Measurements from ENCODE around the gene TGFBR1.
A peak's percentile ranks its signal among the peaks of the same experiment; 100 is the strongest.

Gene TGFBR1

DNA sequence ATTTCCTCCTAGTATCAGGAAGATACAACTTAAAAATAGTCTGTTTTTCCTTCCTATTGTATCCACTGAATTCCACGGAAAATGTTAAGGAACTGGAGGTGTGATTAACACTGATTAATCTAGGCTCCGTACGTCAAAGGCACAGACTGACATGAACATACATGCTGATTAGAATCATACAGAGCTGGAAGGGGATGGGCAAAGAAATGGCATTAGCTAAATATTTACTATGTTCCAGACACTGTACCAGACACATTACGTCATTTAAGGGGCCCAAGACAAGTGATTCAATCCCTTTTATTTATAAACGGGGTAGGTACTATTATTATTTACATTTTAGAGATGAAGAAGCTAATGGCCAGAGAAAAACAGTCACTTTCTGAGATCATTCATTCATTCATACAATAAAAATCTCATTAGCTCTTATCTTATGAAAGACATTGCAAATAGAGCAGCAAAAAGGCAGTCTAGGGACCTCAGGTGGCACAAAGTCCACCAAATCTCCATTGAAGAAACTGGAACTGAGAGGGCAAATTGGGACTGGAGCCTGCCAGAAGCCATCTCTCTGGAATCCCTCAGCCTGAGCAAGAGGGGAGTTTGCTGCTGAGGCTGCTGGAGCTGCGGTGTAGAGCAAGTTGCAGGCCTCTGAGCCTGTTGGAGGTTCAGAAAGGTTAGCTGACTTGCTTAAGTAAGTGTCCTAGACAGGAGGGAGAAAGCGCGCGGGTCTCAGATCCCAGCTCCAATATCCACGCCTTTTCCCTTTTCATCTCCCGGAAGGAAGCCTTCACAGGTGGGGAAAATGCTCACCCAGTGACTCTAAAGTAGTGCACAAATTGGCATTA lies 1.6 kb upstream of the TGFBR1 start:
- no peak for ATAC-seq (replicated peaks; ENCODE audit: extremely low read depth, poor library complexity, severe bottlenecking)
- Mint-ChIP-seq H3K4me3 (peak overlapping the region; percentile 82), H3K36me3 (ENCODE audit: insufficient read depth) (peaks cover 6% of the 10 kb centered on the region), H3K9me3 (peaks cover 6% of the 10 kb centered on the region), H3K27me3 (no peaks in the 10 kb centered on the region), H3K27ac (ENCODE audit: low read depth) (no peak overlapping the region), H3K4me1 (peaks cover 72% of the 10 kb centered on the region)
- DNase-seq (ENCODE audit: low spot score in 2 of 2) = no peak

DNA sequence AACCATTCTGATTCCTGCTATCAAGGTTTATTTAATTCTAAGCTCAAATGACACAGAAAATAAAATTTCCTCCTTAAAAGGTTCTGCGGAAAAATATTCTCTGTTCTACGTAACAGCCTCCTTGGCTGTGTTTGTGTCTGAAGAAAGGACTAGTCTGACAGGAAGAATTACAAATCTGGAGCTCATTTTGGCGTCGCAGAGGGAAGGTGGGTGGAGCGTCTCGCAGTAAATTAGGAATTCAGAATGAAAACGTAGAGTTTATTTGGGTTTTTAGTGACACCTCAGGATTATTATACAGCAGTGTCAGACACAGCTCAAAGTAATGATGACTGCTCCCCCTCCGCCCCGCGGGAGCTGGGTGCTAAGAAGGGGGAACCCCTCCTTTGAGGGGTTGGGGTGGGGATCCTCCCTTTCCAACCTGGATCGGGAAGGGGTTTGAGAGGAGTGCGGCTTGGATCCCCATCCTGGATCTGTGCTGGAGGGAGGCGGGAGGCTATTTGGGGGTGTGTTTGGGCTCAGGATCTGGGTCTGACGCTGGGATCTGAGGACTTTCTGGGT lies 933 bp upstream of the TGFBR1 start:
- Mint-ChIP-seq H3K36me3 (ENCODE audit: insufficient read depth) (peaks cover 6% of the 10 kb centered on the region), H3K4me3 (peak overlapping the region; percentile 82), H3K4me1 (peaks cover 72% of the 10 kb centered on the region), H3K27me3 (no peaks in the 10 kb centered on the region), H3K9me3 (peaks cover 6% of the 10 kb centered on the region), H3K27ac (ENCODE audit: low read depth) (peak overlapping the region; percentile 78)
- DNase-seq (ENCODE audit: low spot score in 2 of 2) (no peak), ATAC-seq (replicated peaks; ENCODE audit: extremely low read depth, poor library complexity, severe bottlenecking) (no peak)

DNA sequence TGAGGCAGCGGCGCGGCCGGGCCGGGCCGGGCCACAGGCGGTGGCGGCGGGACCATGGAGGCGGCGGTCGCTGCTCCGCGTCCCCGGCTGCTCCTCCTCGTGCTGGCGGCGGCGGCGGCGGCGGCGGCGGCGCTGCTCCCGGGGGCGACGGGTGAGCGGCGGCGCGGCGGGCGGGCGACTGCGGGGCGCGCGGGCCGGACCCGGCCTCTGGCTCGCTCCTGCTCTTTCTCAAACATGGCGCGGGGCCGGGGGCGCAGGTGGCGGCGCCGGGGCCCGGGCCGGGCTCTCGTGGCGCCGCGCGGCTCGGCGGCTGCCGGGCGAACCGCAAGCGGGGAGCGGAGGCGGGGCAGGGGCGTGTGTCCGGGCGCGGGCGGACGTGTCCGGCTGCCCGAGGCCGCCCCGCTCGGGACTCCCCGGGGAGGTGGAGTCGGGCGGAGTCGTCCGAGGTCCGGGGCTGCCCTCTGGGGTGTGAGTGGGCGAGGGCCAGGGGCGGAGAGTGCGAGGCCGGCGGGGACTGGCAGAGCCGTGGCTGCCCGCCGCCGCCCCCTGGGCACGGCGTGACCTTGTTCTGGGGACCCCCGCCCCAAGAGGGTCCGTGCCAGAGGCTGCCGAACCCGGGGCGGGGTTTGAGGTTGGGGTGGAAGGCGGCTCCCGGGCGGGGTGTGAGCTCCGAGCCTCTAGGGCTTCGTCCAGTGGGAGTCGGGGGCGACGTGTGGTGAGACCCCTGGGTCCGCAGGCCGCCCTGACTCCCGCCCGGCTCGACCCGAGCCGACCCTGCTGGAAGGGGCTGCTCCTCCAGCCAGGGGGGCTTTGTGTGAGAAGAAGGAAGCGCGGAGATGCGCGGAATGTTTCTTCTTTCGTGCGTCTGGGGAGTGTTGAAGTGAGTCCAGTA lies 485 bp downstream of the TGFBR1 start:
- Mint-ChIP-seq H3K36me3 (ENCODE audit: insufficient read depth) (peaks cover 8% of the 10 kb centered on the region), H3K9me3 (no peaks in the 10 kb centered on the region), H3K4me1 (peaks cover 72% of the 10 kb centered on the region), H3K27ac (ENCODE audit: low read depth) (peak overlapping the region; percentile 77), H3K27me3 (no peaks in the 10 kb centered on the region), H3K4me3 (peak overlapping the region; percentile 82)
- peak; percentile 13 to 23 for DNase-seq (ENCODE audit: low spot score in 2 of 2)
- ATAC-seq (replicated peaks; ENCODE audit: extremely low read depth, poor library complexity, severe bottlenecking) = peak; percentile 11

DNA sequence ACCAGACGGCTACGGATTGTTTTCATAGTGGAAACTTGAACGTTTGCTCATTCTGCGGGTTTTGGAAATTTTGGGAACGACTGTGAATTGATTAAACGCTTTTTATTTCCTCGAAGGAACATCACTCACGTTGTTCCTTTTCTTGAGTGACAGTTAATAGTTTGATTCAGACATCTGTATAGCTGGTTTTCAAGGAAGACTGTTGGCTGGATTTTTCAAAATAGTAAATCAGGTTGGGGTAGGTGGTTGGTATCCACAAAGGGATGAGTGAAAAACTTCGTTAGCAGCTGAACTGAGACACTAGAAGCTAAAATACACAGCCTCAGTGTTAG lies 1.1 kb downstream of the TGFBR1 start:
- Mint-ChIP-seq H3K9me3 (no peaks in the 10 kb centered on the region), H3K4me1 (peaks cover 72% of the 10 kb centered on the region), H3K27ac (ENCODE audit: low read depth) (peak overlapping the region; percentile 77), H3K4me3 (peak overlapping the region; percentile 78), H3K27me3 (no peaks in the 10 kb centered on the region), H3K36me3 (ENCODE audit: insufficient read depth) (peaks cover 8% of the 10 kb centered on the region)
- ATAC-seq (replicated peaks; ENCODE audit: extremely low read depth, poor library complexity, severe bottlenecking) = no peak
- DNase-seq (ENCODE audit: low spot score in 2 of 2) = no peak

DNA sequence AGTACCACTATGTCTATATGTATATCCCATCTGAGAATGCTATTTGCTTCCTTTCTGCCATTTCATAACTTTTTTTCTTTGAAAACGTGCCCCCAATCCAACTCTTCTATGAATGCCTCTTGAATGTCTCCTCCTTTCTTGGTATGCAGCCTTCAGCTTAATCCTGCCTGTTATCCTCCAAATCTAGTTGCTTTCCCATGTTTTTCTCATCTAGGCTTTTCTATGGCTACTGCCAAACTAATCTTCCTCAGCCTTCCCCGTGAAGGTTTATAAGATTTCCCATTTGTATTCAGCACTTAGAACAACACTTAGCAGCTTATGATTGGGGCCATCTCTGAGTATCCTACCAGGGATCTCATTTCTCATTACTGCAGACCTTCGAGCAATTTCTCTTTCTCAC lies 2.5 kb downstream of the TGFBR1 start:
- ATAC-seq (replicated peaks; ENCODE audit: extremely low read depth, poor library complexity, severe bottlenecking) (no peak), DNase-seq (ENCODE audit: low spot score in 2 of 2) (no peak)
- Mint-ChIP-seq H3K27ac (ENCODE audit: low read depth) (peak overlapping the region; percentile 38), H3K9me3 (no peaks in the 10 kb centered on the region), H3K36me3 (ENCODE audit: insufficient read depth) (peaks cover 9% of the 10 kb centered on the region), H3K27me3 (no peaks in the 10 kb centered on the region), H3K4me1 (peaks cover 77% of the 10 kb centered on the region), H3K4me3 (peak overlapping the region; percentile 78)

DNA sequence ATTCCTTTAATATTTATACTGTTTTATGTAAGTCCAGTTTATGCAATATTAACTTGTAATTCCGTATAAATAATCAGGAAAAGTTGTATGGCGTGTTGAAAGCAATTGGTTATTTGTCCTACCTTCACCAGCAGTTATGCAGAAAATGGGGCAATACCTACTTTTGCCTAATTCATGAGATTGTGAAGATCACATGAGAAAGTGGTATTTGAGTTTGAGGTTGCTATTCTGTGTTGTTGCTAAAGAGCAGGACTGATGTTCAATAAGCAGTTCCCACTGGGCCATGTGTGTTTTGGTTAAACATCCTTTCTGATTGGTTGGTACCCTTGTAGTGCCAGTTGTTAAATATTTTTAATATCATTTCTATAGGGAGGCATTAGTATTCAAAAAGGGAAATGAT lies 3.2 kb downstream of the TGFBR1 start:
- H3K36me3 Mint-ChIP-seq (ENCODE audit: insufficient read depth) = peaks cover 13% of the 10 kb centered on the region
- no peak for DNase-seq (ENCODE audit: low spot score in 2 of 2)
- H3K27me3 Mint-ChIP-seq = no peaks in the 10 kb centered on the region
- H3K9me3 Mint-ChIP-seq = no peaks in the 10 kb centered on the region
- peak overlapping the region; percentile 78 for H3K4me3 Mint-ChIP-seq
- peaks cover 84% of the 10 kb centered on the region for H3K4me1 Mint-ChIP-seq
- H3K27ac Mint-ChIP-seq (ENCODE audit: low read depth) = peak overlapping the region; percentile 38
- ATAC-seq (replicated peaks; ENCODE audit: extremely low read depth, poor library complexity, severe bottlenecking) = no peak

DNA sequence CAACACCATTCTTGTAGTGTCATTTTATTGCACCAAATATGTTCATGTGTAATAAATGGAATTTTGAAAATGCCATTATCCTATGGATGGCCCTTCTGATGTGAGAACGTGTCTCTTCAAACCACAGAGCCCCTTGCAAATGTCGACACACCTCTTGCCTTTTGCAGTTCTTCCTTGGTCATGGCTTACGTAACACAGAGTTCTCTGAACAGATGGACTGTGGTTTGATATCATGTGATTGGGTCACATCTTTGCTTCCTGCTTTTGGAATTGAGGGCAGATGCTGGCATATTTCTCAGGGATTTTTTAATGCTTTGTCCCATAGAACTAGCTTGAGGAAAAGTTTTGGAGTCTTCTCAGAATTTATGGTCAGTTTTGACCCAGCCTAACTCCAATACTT lies 4.6 kb downstream of the TGFBR1 start:
- peaks cover 9% of the 10 kb centered on the region for H3K36me3 Mint-ChIP-seq (ENCODE audit: insufficient read depth)
- peak overlapping the region; percentile 78 for H3K4me3 Mint-ChIP-seq
- no peaks in the 10 kb centered on the region for H3K9me3 Mint-ChIP-seq
- DNase-seq (ENCODE audit: low spot score in 2 of 2) = no peak
- H3K27ac Mint-ChIP-seq (ENCODE audit: low read depth) = peak overlapping the region; percentile 38
- peaks cover 83% of the 10 kb centered on the region for H3K4me1 Mint-ChIP-seq
- H3K27me3 Mint-ChIP-seq = no peaks in the 10 kb centered on the region
- ATAC-seq (replicated peaks; ENCODE audit: extremely low read depth, poor library complexity, severe bottlenecking) = no peak

DNA sequence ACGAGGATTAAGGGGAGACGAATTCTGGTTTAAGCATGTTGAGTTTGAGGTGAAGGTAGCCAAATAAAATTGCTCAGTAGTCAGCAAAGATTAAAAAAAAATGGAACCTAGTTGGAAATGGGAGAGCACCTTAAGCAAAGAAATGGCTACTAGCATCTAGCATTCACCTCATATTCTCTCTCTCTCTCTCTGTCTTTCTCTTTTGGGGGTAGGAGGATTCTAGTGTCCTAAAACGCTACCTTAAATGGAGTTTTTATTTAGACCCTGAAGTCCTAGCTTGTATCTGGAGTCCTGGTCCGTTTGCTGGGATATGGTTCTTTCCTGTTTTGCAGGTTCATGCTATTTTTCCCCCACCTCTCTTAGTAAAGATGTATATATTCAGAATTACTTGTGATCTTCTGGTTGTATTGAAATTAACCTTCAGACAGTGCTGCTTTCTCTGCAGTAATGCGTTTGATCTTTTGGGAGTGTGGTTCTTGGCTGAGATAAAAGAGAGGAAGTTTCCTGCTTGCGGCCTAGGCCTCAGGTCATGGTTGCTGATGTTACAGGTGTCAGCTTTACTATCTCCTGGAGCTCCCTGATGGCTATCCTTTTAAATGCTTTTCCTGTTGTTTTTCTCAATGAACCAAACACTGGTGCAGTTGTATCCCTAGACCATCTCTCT lies 8.0 kb downstream of the TGFBR1 start:
- peak; percentile 94 for ATAC-seq (replicated peaks; ENCODE audit: extremely low read depth, poor library complexity, severe bottlenecking)
- peak overlapping the region; percentile 79 for H3K27ac Mint-ChIP-seq (ENCODE audit: low read depth)
- peak in 1 of 2 donors; percentile 49 for DNase-seq (ENCODE audit: low spot score in 2 of 2)
- peak overlapping the region; percentile 69 for H3K4me3 Mint-ChIP-seq
- no peaks in the 10 kb centered on the region for H3K9me3 Mint-ChIP-seq
- H3K36me3 Mint-ChIP-seq (ENCODE audit: insufficient read depth) = peaks cover 8% of the 10 kb centered on the region
- H3K27me3 Mint-ChIP-seq = no peaks in the 10 kb centered on the region
- H3K4me1 Mint-ChIP-seq = peaks cover 83% of the 10 kb centered on the region

DNA sequence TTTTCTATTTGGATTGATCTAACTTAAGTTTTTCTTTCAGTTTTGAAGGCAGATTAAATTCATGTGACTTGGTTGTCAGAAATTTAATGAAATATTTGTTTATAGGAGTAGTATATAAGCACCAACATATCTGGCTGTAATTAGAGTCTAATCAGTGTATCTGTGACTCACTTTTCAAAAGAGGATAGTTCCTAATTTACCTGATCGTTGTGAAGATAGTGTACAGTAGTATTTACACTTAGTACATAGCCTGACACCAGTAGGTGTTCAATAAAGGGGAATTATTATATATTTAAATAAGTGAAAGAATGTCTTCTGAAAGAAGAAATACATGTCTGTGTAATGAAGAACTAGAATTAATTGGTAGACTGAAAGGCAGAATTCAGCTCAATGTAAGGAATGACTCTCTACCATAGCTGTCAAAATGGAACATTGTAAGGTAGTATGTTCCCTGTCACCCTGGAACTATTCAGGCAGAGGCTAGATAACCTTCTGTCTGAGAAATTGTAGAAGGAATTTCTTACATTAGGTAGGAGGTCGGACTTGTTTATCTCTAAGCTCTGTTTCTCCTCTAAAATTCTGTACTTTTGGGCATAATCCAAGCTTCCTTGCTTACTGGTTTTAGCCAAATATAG lies 8.6 kb downstream of the TGFBR1 start:
- Mint-ChIP-seq H3K4me3 (peak overlapping the region; percentile 69), H3K36me3 (ENCODE audit: insufficient read depth) (peaks cover 8% of the 10 kb centered on the region), H3K27ac (ENCODE audit: low read depth) (peak overlapping the region; percentile 79), H3K4me1 (peaks cover 77% of the 10 kb centered on the region), H3K27me3 (no peaks in the 10 kb centered on the region), H3K9me3 (no peaks in the 10 kb centered on the region)
- DNase-seq (ENCODE audit: low spot score in 2 of 2) (no peak), ATAC-seq (replicated peaks; ENCODE audit: extremely low read depth, poor library complexity, severe bottlenecking) (no peak)

DNA sequence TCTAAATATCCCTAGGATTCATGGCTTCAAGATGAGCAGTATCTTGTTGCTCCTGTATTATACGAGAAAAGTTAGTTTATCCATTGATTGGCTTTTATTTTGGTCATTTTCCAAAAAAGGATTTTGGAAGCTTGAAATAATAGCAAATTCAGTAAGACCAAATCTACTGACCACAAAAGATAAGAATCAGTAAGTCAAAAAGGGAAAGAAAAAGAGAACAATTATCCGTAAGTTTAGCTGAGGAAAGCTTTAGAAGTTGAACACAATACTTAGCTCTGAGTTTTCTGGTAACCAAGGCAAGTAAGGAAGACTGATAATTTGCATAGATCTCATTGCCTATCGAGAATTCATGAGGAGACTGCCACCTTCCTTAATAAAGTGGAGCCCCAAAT lies 9.1 kb downstream of the TGFBR1 start:
- Mint-ChIP-seq H3K36me3 (ENCODE audit: insufficient read depth) (peaks cover 10% of the 10 kb centered on the region), H3K27ac (ENCODE audit: low read depth) (peak overlapping the region; percentile 26)

DNA sequence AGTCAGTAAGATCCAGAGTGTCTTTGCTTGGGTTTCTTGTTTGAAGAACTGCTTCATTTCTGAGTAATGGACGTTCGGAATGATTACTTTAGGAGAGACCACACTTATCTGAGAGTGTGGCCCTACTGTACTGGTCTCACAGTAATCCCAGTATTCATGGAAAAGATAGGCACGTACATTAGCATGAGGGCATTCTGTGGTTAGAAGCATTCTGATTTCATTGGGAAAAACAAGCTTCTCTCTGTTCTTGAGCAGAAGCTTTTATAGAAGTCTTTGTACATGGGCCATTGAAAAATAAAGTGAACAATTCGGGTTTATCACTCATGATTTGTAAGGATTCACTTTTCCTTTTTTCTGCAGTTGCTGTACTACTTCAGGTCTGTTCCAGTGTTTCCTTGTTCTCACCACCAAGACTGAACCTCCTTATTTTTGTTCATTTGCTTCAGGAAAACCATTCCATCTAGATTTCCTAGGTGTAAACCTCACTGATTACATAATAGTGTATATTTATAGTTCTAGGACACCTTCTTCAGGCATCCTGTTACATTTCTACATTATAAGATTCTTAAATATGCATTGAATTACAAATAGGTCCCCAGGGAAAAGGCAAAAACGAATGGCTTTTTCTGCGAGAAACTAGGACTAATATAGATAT lies 10.1 kb downstream of the TGFBR1 start:
- ATAC-seq (replicated peaks; ENCODE audit: extremely low read depth, poor library complexity, severe bottlenecking) (no peak), DNase-seq (ENCODE audit: low spot score in 2 of 2) (no peak)
- Mint-ChIP-seq H3K36me3 (ENCODE audit: insufficient read depth) (peaks cover 11% of the 10 kb centered on the region), H3K27me3 (no peaks in the 10 kb centered on the region), H3K4me1 (peaks cover 76% of the 10 kb centered on the region), H3K9me3 (no peaks in the 10 kb centered on the region), H3K4me3 (peak overlapping the region; percentile 3), H3K27ac (ENCODE audit: low read depth) (no peak overlapping the region)

More for the DNA sequence above, 9.1 kb downstream of the TGFBR1 start:
- ATAC-seq (replicated peaks; ENCODE audit: extremely low read depth, poor library complexity, severe bottlenecking) = no peak
- DNase-seq (ENCODE audit: low spot score in 2 of 2) = no peak
- Mint-ChIP-seq H3K9me3 (no peaks in the 10 kb centered on the region), H3K27me3 (no peaks in the 10 kb centered on the region), H3K4me3 (no peak overlapping the region), H3K4me1 (peaks cover 77% of the 10 kb centered on the region)

Measured in central memory CD8-positive, alpha-beta T cell (primary cell).